Right lobe of liver (tissue), 6 donors: ENCODE data around the gene GRID1. TPM values are rescaled to one million over a fixed set of nuclear protein-coding genes. Genes with fewer than 3 reads are reported as not detected.

Experiments
- ATAC-seq, 4 donors: fragments of 200-7000 bp; cut with Tn5 transposase; one replicate each; pipeline ENCODE4 v1.9.1; 2020; ENCODE audit warnings: mild to moderate bottlenecking in 4 of 4, moderate library complexity in 4 of 4
- DNase-seq, 3 donors: peaks; one replicate each; pipeline ENCODE4 v3.0.0-alpha.2; 2020
- H3K27ac ChIP-seq, 3 donors: fragments of 200-600 bp; one replicate each; pipeline ENCODE4 v1.8.0; 2022
- H3K27me3 ChIP-seq, 2 donors: fragments of 200-600 bp; one replicate each; pipeline ENCODE4 v1.8.0; 2022
- H3K36me3 ChIP-seq, 4 donors: fragments of 200-600 bp; sonication (generic) in 1 of 4; one replicate each; pipeline versions ENCODE4 v1.5.1 to v1.8.0; 2017 to 2022; ENCODE audit warnings: control low read depth in 1 of 4
- H3K4me1 ChIP-seq, 4 donors: fragments of 200-600 bp; sonication (generic) in 1 of 4; one replicate each; pipeline versions ENCODE4 v1.5.1 to v1.8.0; 2017 to 2022; ENCODE audit warnings: control low read depth in 1 of 4
- H3K4me3 ChIP-seq, 3 donors: fragments of 200-600 bp; one replicate each; pipeline ENCODE4 v1.8.0; 2022
- H3K9me3 ChIP-seq, 4 donors: fragments of 200-600 bp; sonication (generic) in 1 of 4; one replicate each; pipeline versions ENCODE4 v1.5.1 to v1.8.0; 2017 to 2022; ENCODE audit warnings: control low read depth in 1 of 4
- CTCF ChIP-seq, 4 donors: fragments of 200-600 bp in 3 of 4; fragments of 450-650 bp in 1 of 4; IDR thresholded peaks; one replicate each; pipeline versions ENCODE4 v1.5.1 to v1.8.0; 2016 to 2022; ENCODE audit warnings: antibody characterized with exemption in 4 of 4, mild to moderate bottlenecking in 2 of 4
- POLR2A ChIP-seq: fragments of 450-650 bp; IDR thresholded peaks from one replicate; pipeline ENCODE4 v1.6.1; 2017; ENCODE audit warnings: antibody characterized with exemption, mild to moderate bottlenecking
- WGBS: methylation state at CpG from one replicate; pipeline ENCODE4 v1.1.6; 2018; ENCODE audit warnings: low coverage, low lambda C conversion rate; ENCODE audit not compliant: insufficient coverage; ENCODE audit errors: missing lambda C conversion rate; 5-methylcytosine and 5-hydroxymethylcytosine counted together
- intact Hi-C, 2 donors: fragments of 100-400 bp; cut with DNase I; formaldehyde crosslinking; loops; one replicate each; pipeline versions ENCODE4 v1.11.2 to v1.14.1; 2022
- total RNA-seq, 6 experiments: library from RNA; depleted of rRNA in 2 of 6; stranded (reverse); fragments of >200 nt in 2 of 6; fragmentation: NEBNext Ultra II Directional in 3 of 6; extraction: Animal tissue kit (Norgen Biotek cat#: 25700) in 3 of 6; gene quantifications; one replicate each; pipeline versions ENCODE4 v1.1.0 to v1.2.4, GENCODE V29; 2016 to 2023
- donor health status: DM: no; HTN: yes; CAD: no.
- donor health status: DM: no; HTN: no; CAD: no.
- donor health status: DM: no; HTN: no; CAD: no.
- donor health status: DM: no; HTN: yes; CAD: no.
- donor health status: DM: no; HTN: yes; CAD: no.

Gene GRID1
- total RNA-seq, 6 experiments from 2014 or later, result 0.05 to 1.9 (median 0.81) TPM

DNA sequence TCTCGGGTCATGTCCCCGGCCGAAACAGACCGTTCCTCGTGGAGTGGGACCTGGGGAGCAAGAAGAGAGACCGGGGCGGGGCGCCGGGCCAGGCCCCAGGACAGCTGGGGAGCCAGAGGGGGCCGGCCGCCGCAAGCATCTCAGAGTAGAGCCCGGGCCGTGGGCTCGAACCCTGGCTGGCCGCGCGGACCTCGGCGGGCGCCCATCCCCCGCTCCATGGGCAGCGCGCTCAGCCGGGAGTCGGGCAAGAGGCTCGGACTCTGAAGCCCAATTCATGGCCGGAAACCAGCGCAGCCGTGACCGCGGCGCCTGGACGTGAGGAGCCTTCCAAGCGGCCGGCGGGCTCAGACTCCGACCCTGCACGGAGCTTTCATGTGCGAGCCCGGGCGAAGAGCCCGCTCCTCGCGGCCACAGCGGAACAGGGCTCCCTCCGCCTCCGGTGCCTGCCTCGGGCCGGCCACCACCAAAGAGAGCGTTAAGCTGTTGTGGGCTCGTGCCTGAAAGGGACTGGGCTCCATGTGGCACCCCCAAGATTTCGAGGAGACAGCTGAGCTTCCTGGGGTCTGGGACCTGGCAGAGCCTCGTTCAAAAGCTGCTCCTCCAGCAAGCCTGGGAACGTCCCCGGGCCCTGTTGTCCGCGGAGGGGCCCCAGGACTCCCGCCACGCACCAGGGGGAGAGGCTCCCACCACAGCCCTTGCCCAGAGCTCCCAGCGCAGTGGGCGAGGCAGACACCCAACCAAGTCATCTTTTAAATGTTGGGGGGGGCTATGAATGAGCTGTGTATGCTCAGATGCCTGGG is 757 bp upstream of the GRID1 start:
- intact Hi-C loops, result no loop called here
- Histone ChIP-seq H3K4me3 (peak overlapping the region; percentile 33 to 42 (median 42)), H3K27ac (no peak overlapping the region), H3K9me3 (no peaks in the 10 kb centered on the region), H3K4me1 (peaks cover 0 to 25% (median 3%) of the 10 kb centered on the region in 4 donors), H3K36me3 (no peaks in the 10 kb centered on the region), H3K27me3 (peaks cover 0 to 12% of the 10 kb centered on the region in 2 donors)
- TF ChIP-seq POLR2A, result no peak
- no peak for TF ChIP-seq CTCF (IDR thresholded peaks at IDR 0.05)
- ATAC-seq (peak in 1 of 4 donors; percentile 6), DNase-seq (peak in 2 of 3 donors; percentile 44 to 56)
- WGBS, result 64% methylated on average over 5 of the region's 62 CpGs

- H3K27me3 ChIP-seq, result peaks cover 0 to 12% of the 10 kb centered on the region in 2 donors
- intact Hi-C loops, result no loop called here
- DNase-seq (no peak), ATAC-seq (peak in 2 of 4 donors; percentile 7 to 29)
- no peaks in the 10 kb centered on the region for H3K36me3 ChIP-seq
- peaks cover 0 to 25% (median 3%) of the 10 kb centered on the region in 4 donors for H3K4me1 ChIP-seq
- 0% methylated on average over 3 of the region's 38 CpGs for WGBS
- no peak overlapping the region for H3K27ac ChIP-seq
- TF ChIP-seq CTCF (IDR thresholded peaks at IDR 0.05), result no peak
- TF ChIP-seq POLR2A, result no peak
- peak overlapping the region; percentile 33 to 42 (median 42) for H3K4me3 ChIP-seq
- no peaks in the 10 kb centered on the region for H3K9me3 ChIP-seq
Measured at GRCh38 chr10:86366902-86367151, 232 bp upstream of the GRID1 start.

DNA sequence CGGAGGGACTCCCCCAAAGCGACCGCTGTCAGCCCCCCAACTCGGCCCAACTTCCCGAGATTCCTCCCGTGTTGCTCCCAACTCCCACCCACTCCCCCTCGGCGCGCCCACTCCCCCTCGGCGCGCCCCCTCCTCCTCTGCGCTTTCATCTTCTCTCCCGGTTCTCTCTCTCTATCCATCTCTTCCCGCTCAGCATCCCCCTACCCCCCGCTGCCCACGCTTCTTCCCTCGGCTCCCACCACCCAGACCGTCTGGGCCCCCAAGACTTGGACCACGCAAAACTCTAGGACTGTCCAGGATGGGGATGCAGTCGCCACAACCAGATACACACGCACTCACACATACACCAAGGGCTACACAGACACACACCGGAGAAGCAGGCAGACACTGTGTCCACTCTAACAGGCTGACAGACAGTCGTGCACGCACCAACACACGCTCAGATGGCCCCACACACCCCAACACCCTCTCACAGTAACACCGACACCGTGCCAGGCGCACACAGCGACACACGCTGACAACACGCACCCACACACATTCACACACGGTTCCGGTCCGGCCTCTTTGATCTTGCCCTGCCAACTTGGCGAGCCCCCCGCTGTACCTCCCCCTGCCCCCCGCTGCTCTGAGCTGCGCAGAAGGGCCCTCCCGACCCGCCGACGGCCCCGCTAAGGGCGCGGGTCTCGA is 1.1 kb downstream of the GRID1 start:
- Histone ChIP-seq H3K36me3 (no peaks in the 10 kb centered on the region), H3K4me1 (peaks cover 0 to 30% (median 3%) of the 10 kb centered on the region in 4 donors), H3K27ac (no peak overlapping the region), H3K9me3 (no peaks in the 10 kb centered on the region), H3K4me3 (peak overlapping the region in 2 of 3 donors; percentile 44 to 45), H3K27me3 (peaks cover 0 to 12% of the 10 kb centered on the region in 2 donors)
- intact Hi-C loops, result no loop called here
- WGBS, result 1% methylated on average over 23 of the region's 47 CpGs
- TF ChIP-seq POLR2A, result no peak
- TF ChIP-seq CTCF (IDR thresholded peaks at IDR 0.05), result no peak
- DNase-seq (peak in 2 of 3 donors; percentile 42 to 46), ATAC-seq (peak in 3 of 4 donors; percentile 3 to 29 (median 25))

DNA sequence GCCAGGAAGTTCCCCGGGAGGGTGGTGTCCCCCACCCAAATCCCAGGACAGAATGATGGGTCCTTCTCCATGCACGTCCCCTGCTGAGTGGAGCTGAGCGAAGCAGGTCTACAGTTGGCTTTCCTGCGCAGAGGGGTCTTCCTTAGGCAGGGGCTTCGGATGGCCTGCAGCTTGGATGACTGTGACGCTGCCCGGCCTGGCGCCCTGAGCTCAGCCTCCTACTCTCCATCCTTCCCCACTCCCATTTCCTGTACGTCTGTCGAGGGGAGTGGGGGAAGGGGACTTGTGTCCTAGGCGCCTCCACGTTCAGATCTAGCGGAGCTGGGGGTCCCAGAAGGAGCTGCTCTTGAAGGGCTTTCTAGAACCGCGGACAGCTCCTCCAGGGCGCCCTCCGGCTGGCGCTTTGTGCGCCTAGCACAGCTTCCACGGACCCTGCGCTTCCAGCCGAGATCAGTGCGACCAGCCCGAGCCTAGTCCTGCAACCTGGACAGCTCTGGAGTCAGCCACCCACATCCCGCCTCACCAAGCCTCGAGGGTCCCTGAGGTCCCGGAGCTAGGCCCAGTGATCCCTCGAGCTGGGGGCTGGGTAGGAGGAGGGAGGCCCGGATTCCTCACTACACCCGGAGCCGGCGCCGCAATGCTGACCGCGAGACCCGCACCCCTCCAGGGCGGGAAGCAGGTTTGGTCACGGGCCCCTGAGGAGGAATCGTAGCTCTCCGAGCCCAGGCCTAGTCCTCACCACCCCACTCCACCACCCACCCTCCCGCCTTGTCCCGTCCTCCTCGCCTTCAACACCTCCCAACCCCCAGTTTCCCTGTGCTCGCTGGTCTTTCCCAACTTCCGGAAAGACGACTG is 1.9 kb downstream of the GRID1 start:
- TF ChIP-seq POLR2A (no peak), CTCF (IDR thresholded peaks at IDR 0.05) (no peak)
- Histone ChIP-seq H3K4me1 (peaks cover 0 to 30% (median 3%) of the 10 kb centered on the region in 4 donors), H3K4me3 (no peak overlapping the region), H3K27me3 (peaks cover 0 to 12% of the 10 kb centered on the region in 2 donors), H3K36me3 (no peaks in the 10 kb centered on the region), H3K27ac (no peak overlapping the region), H3K9me3 (no peaks in the 10 kb centered on the region)
- ATAC-seq (peak in 2 of 4 donors; percentile 4 to 11), DNase-seq (peak in 2 of 3 donors; percentile 37 to 48)
- 2% methylated on average over 9 of the region's 46 CpGs for WGBS
- intact Hi-C loops, result no loop called here
